GM19463 (cell line): Measurements from ENCODE around the gene DYNLRB1.

Experiments
- ATAC-seq: cut with Tn5 transposase; IDR thresholded peaks from one replicate; pipeline ENCODE4 v1.9.1; 2021; ENCODE audit warnings: mild to moderate bottlenecking, moderate library complexity; ENCODE audit not compliant: unreplicated experiment

The DYNLRB1 gene

GRCh38 chr20:34553366-34553867 lies 37.2 kb downstream of the DYNLRB1 start:
- no peak for ATAC-seq

GRCh38 chr20:34557936-34558319 lies 41.7 kb downstream of the DYNLRB1 start:
- no peak for ATAC-seq

- ATAC-seq: peak; percentile 65
These were observed 42.3 kb downstream of the DYNLRB1 start, which contains the start of gene MAP1LC3A for GRCh38 chr20:34558320-34559218. TSS of gene MAP1LC3A (plus strand) at chr20:34558718. CDS start at chr20:34558869, 151 bp downstream.

GRCh38 chr20:34559311-34560140 lies 43.3 kb downstream of the DYNLRB1 start:
- no peak for ATAC-seq

- ATAC-seq: no peak
These were observed 43.9 kb downstream of the DYNLRB1 start for GRCh38 chr20:34560141-34560523.

GRCh38 chr20:34560614-34561013 lies 44.4 kb downstream of the DYNLRB1 start:
- ATAC-seq: no peak

GRCh38 chr20:34561661-34562060 lies 45.4 kb downstream of the DYNLRB1 start:
- no peak for ATAC-seq

- ATAC-seq: no peak
These were observed 46.4 kb downstream of the DYNLRB1 start for GRCh38 chr20:34562641-34563040.

- ATAC-seq: peak; percentile 48
These were observed 48.6 kb downstream of the DYNLRB1 start for GRCh38 chr20:34564833-34565232.

GRCh38 chr20:34566978-34567891 lies 51.0 kb downstream of the DYNLRB1 start:
- no peak for ATAC-seq

GRCh38 chr20:34567892-34568865 lies 52.0 kb downstream of the DYNLRB1 start:
- ATAC-seq: no peak

- ATAC-seq: no peak
These were observed 53.4 kb downstream of the DYNLRB1 start for GRCh38 chr20:34569598-34569997.

GRCh38 chr20:34570859-34571306 lies 54.7 kb downstream of the DYNLRB1 start:
- ATAC-seq: no peak

GRCh38 chr20:34571753-34572152 lies 55.5 kb downstream of the DYNLRB1 start:
- ATAC-seq: no peak

GRCh38 chr20:34573541-34574300 lies 57.5 kb downstream of the DYNLRB1 start:
- ATAC-seq: no peak

- no peak for ATAC-seq
These were observed 58.2 kb downstream of the DYNLRB1 start for GRCh38 chr20:34574426-34574825.

GRCh38 chr20:34574861-34575260 lies 58.6 kb downstream of the DYNLRB1 start:
- no peak for ATAC-seq

GRCh38 chr20:34575271-34575670 lies 59.0 kb downstream of the DYNLRB1 start:
- no peak for ATAC-seq
